Measurements from ENCODE around the gene BIVM. TPM values are rescaled to one million over a fixed set of nuclear protein-coding genes. Genes with fewer than 3 reads are reported as not detected.

Gene BIVM
- total RNA-seq, 1 donor from 2014 or later, result 56.8 TPM

DNA sequence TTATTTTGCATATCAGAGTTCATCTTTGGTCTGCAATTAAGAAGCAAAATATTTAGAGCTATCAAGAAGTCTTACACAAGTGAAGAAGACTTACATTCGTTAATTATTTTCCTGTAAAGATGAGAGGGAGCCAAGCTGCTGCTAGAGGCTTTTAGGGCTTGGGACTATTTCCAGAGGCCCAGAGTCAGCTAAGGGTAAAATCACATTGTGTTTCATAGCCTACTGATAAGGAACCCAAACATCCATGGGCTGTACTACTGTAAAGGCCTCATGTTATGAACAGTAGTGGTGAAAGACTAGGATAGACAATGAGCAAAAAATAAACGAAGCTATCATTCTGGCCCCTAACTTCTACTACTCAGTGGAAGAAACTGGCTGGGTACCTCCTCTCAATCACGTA is 14.4 kb upstream of the BIVM start:
- no peak for DNase-seq (ENCODE audit: low read depth)

DNA sequence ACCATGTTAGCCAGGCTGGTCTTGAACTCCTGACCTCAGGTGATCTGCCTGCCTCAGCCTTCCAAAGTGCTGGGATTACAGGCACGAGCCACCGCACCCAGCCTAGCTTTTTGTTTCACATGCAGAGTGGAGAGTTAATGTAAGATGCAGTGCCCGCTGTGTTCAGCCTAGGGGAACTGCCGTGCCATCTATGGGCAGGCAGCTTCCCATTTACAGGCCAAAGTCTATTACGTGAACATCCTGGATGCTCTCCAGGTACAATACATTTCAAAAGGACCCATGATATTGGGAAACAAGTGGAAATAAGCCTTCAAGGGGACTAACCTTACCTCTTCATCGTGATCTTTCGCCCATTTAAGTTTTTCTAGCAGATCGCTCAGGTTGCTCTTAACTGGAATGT is 10.2 kb upstream of the BIVM start:
- no peak for DNase-seq (ENCODE audit: low read depth)

DNA sequence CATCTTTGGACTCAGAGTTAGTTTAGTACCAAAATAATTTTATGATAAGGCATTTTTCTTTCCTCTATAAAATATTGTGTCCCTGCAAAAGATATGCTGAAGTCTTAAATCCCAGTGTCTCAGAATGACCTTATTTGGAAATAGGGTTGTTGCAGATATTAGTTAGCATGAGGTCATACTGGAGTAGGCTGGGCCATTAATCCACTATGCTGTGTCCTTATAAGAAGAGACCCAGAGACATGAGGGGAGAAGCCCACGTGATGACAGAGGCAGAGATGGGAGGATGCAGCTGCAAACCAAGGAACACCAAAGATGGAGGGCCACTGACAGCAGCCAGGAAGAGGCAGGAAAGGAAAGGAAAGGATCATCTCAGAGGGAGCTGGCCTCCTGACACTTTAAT is 6.5 kb upstream of the BIVM start:
- no peak for DNase-seq (ENCODE audit: low read depth)

DNA sequence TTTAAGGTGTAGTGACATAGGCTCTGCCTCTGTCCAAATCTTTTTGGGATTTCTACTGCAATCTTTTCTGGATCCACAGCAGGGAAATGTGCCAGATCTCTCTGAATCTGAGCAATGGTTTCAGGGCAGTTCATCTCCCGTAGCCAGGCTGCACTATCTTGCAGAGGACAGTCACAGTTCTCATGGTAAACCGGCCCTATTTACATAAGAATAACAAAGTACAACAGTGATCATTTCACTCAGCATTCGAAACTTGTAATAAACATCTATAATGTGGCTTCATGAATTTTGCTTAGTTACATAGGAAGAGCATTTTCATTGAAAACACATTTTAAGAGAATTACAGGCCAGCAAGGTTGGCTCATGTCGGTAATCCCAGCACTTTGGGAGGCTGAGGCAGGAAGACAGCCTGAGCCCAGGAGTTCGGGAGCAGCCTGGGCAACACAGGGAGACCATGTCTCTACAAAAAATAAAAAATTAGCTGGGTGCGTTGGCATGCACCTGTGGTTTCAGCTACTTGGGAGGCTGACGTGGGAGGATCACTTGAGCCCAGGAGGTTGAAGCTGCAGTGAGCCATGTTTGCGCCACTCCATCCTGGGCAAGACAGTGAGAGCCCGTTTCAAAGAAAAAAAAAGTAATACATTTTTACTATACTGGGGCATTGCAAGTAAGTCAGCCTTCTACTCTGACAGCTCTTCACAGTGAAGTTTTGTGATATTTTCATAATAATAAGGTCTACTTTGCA is 5.1 kb upstream of the BIVM start:
- DNase-seq (ENCODE audit: low read depth), result no peak

DNA sequence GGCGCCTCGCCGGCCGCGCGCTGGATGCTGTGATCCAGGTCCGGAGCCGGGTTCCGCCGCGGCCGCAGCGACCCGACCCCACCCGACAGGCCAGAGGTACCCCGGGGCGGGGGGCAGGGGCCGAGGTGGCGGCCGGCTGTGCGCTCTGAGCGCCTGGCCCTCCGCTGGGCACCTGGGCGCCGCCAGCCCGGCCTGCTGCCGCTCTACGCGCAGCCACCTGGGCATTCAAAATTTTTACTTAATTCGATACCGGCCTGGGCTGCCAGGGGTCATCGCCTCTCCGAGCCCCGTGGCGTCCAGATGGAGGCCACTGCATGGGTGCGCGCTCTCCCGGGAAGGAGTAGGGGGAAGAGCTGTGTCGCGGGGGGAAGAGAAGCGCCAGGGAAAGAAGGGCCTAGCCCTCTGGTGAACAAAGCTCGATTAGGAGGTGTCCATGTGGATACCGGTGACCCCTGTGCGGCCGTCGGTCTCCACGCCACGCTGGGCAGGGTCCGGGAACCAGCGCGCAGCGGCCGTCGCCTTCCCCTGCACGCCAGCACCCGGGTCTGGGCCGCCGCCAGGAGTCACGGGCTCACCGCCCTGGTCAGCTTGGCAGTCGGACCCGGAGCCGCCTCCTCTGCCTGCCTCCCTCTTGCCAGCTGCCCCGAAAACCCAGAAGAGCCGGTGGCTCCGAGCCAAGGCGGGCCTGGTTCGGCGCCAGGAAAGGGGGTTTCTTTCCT is 666 bp downstream of the BIVM start:
- no peak for DNase-seq (ENCODE audit: low read depth)

DNA sequence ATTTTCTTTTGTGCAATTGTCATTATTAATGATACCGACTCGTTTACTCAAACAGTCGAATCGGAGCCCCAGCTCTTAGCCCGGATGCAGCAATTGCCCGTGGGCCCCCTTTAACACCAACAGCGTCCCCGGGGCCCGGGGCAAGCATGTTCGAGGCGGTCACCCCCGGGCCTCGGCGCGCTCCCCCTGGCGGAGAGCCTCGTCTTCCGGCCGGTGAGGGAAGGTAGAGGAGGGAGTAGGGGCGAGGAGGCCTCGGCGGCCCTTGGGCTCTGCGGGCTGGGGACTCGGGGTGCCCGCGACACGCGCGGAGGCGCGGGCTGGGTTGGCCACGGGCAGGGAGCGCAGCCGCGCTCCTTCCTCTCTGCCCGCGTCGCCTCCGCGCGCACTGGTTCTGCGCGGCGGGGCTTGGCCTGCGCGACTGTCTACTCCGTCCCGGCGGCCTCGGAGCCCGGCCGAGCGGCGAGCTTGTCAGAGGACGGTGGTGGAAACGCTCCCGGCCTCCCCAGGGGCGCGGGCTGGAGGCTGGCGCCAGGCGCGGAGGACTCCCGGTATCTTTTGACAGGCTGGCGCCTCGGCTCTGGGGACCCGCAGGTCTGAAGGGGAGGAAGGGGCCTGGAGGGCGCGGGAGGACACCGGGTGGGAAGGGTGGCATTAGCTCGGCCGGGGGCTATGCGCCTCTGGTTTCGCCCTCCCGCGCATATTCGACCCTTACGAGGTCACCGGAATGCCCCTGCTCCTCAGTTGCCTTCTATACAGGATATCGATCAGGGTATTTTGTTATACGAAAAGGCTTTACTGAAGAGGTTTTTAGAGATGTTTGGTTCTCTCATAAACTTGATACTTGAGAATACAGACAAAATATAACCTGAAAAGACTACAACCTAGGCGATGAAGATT is 1.5 kb downstream of the BIVM start:
- no peak for DNase-seq (ENCODE audit: low read depth)

DNA sequence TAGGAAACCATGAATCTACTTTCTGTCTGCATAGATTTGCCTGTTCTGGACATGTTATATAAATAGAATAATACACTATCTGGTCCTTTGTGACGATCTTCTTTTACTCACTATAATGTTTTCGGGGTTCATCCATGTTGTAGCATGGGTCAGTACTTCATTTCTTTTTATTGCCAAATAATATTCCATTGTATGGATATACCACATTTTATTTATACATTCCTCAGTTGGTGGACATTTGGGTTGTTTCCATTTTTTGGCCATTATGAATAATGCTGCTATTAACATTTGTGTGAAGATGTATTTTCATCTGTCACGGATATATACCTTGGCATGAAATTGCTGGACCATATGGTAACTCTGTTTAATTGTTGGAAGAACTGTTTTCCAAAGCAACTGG is 6.8 kb downstream of the BIVM start:
- DNase-seq (ENCODE audit: low read depth), result no peak

DNA sequence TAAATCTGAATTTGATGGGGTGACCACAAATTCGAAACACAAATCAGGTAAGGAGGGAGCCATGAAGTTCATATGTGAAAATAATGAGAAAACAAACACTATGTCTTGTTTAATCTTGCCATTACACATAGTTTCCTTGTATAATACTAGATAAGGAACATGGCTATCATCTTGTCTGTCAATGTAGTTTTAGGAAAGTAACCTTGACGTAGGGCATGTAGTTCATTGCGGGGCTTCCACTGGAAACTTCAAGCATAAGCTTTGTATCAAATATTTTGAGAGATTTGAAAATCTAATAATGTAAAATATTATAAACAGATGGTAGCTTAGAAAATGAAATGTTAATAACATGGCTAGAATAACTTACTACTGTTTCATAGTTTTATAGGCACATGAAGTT is 8.8 kb downstream of the BIVM start:
- no peak for DNase-seq (ENCODE audit: low read depth)

DNA sequence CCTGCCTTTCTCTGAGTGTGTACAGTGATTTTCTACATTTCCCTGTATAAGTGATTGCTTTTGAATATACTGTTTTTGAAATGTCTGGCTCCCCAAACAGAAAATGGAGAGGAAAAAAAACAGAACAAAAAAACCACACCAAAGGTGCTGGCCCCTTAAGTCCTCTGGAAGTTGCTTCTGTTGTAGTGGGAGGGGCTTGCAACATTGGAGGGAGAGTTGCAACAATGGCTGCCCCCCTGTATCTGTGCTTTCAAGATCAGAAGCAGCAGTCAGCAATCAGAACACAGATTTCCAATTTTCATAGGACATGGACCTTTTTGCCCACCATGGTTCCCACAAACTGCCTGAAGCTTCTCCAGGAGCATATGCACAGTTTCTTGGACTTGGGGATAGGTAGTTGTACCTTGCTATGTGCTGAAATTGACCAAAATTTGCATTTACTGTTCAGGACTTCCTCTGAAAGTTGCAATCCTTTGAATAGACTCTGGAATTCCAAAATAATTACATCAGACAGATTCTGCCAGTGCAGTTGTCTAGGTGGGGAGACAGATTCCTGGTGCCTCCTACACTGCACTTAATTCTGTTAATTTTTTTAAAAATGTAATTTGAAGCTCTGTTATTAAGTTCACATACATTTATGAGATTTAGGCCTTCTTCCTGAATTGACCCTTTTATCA is 13.8 kb downstream of the BIVM start:
- peak; percentile 41 for DNase-seq (ENCODE audit: low read depth)

DNA sequence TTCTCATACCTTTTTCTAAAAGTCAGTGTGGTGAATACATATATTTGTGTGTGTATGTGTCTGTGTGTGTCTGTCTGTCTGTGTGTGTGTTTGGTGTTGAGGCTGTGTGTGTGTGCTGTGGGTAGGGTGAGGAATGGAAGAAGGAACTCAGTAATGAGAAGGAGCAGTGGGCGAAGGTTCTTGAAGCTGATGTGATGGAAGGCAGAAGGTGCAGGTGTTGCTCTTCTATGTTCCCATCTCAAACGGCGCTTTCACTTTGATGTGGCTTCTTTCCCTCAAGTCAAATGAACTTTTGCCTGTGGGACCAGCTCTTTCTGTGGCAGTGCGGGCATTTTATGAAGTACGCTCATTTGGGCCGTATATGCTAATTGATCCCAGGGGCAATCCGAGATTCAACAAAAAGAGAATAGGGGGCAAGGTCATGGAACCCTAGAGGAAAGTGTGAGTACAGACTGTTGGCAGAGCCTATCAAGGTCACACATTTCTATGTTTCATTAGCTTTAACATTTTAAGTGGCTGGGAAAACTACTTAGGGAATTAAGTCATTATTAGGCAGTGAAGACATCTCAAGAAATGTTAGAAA is 15.2 kb downstream of the BIVM start:
- no peak for DNase-seq (ENCODE audit: low read depth)

DNA sequence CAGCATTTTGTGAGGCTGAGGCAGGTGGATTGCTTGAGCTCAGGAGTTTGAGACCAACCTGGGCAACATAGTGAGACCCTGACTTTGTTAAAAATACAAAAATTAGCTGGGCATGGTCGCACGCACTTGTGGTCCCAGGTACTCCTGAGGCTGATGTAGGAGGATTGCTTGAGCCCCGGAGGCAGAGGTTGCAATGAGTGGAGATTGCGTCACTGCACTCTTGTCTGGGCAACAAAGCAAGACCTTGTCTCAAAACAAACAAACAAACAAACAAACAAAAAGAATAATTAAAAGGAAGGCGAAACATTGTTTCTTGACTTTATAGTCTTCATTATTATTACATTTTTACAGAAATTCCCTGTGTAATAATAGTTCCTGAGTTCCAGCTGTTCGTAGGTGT is 15.9 kb downstream of the BIVM start:
- DNase-seq (ENCODE audit: low read depth), result no peak

DNA sequence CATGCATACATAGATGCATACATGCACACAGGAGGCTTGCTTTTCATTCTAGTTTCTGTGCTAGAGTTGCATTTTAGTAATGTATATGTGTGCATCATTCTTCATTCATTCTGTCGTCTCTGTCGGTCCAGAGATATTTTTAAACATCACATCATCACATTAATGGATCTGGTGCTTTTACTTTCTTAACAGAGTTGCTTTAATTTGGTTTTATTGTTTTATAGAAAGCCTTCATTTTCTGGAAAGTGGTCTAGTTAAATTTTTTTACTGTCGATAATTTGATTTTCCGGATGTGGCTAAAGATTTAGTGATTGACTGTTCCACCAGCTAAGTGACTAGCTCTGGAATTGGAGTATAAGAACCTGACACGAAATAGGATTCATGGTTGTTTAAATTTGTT is 16.9 kb downstream of the BIVM start:
- no peak for DNase-seq (ENCODE audit: low read depth)

DNA sequence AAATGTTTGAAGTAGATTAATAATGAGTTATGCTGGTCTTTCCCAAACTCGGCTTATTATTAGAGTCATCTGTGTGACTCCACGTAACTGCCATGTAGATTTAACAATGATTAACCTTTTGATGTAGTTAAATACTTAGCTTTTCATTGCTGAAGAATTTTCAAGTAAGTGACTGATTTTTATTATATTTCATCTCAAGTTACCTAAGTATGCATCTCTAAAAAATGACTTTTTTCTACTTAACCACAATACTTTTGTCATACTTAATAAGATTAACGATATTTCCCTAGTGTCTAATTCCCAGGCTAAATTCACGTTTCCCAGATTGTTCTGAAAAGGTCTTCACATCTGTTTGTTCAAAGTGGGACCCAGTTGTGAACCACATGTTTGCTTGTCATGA is 17.8 kb downstream of the BIVM start:
- DNase-seq (ENCODE audit: low read depth), result peak; percentile 89

DNA sequence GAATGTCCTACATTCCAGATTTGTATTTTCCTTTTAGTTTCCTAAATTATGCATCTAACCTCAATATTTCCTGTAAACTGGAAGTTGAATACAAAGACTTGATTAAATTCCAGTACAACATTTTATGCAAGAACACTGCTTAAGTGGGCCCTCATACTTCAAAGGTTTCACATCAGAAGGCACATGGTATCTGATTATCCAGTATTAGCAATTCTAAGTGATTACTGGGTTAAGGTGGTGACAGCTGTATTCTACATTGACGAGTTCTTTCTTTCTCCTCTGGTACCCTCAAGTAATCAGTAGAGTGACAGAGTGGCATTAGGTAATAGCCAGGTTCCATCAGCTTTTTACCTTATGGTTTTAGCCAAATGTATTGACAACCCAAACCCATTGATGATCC is 18.3 kb downstream of the BIVM start:
- DNase-seq (ENCODE audit: low read depth), result peak; percentile 84

DNA sequence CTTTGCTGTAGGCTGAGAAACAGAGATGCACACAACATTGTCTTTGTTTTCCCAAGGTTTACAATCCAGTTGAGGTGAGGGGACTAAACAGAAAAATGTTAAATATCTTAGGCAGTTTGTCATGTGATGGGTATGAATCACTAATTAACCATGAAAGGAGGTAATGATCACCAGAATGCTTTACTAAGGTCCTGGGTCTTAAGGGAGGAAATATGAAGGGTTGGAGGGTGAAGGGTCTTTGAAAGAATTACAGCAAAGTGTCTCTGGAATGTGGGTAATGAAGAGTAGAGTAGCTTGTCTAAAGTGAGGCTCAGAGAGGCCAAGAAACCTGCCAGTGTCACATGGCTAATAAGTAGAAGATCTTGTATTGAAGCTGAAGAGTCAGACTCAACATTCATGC is 19.0 kb downstream of the BIVM start:
- peak; percentile 99 for DNase-seq (ENCODE audit: low read depth)

DNA sequence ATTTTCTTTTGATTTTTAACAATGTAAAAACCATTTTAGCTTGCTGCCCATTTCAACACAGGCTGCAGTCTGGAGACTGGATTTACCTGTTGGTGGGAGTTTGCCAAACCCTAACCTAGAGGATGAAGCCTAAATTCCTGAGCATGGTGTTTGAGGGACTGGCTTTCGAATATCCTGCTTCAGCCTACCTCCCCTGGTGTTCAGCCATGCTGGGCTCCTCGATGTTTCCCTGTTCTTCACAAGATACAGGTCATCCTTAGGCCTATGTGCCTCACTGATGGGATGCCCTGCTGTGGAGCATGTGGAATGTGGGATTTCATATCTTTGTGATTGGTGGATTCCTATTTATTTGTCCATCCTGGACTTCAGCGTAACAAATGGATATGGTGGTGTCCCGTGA is 26.5 kb downstream of the BIVM start:
- no peak for DNase-seq (ENCODE audit: low read depth)

DNA sequence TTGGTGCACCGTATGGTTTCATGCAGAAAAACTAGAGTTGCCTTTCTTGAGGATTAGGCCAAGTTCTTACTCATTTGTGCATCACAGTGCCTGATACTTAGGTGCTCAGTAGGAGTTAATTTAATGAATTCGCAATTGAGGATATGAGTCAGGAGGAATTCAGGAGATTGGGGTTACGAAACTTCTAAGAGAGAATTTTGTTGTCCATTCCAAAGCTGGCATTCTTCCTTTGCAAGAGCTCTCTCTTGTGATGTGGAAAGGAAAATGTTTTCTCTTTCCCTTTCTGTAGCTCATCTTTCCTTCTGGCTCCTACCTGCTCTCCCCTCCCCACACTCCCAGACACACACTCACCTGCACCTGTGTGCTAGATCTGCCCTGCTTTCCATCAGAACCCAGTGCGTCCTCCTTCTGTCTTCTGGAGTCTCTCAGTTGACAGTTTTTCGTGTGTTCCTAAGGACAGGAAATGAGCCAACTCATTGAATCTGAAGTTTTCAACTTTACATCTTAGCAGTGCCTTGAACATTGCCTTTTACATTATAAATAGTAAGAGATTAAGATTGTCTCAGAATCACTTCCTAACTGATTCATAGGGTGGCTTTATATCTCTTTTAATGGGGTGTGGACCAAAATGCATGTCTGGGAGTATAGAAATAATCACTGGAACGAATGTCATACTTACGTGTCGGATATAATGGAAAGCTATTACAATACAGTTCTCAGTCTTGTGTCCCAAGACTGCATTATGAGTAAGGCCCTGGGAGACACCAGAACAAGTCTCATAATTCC is 27.2 kb downstream of the BIVM start:
- DNase-seq (ENCODE audit: low read depth), result peak; percentile 99

DNA sequence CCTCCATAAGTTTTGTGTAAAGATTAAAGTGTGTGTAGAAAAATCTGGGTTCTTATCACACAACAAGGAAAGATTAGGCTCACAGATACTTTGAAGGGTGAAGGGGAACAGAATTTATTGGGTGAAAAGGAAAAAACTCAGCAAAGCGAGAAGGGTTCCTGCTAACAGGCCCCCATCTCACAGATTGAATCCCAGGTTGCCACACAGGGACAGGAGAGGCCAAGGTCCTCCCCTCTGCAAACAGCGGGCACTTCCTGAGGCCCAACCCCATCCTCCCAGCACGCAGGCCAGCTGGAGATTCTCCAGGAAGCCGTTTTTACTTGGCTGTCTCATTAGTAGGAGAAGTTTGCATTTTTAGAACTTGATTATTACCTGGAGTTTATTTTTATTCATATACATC is 31.7 kb downstream of the BIVM start:
- DNase-seq (ENCODE audit: low read depth), result no peak

DNA sequence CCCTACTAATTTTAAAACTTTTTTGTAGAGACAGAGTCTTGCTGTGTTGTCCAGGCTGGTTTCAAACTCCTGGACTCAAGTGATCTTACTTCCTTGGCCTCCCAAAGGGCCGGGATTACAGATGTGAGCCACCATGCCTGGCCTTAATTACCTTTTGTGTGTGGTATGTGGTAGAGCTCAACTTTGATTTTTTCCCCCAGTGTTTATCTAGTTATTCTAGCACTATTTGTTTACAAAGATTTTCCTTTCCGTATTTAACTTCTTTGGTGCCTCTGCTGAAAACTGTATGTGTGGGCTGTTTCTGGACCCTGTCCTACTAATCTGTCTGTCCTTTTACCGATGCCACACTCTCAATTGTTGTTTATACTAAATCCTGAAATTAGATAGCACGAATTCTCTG is 37.6 kb downstream of the BIVM start:
- DNase-seq (ENCODE audit: low read depth), result no peak

DNA sequence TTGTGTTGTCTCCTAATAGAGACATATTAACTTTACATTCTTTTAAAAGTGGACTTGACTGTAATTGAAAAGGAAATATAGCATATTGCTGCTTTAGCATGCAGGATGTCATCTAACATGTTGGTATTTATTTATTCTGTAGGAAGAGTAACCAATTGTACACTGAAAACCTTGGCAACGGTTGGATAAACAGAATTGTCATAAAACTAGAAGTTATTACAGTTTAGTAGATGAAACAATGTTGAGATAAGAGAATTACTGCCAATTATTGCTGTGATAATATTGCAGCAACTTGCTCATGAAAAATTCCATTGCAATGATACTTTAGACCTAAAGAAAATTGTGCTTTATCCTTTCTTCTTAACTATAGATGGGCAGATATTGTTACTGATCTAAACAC is 39.4 kb downstream of the BIVM start:
- no peak for DNase-seq (ENCODE audit: low read depth)

DNA sequence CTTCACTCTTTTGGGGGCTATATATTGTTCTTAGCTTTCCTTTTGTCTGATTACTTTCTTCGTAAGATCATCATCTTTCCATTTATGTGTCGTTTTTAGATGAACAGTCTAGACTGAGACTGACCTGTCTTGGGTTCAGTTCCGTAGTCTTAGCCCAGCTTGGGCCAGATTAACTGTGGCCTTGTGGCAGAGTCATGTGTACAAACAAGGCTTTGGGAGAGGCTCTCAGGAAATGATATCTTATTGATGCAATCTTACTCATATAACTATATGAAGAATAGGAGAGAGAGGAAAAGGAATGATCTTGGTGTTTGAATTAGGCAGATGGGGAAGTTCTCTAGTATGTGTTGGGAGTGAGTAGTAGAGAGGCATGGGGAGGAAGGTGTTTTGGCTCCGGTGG is 40.1 kb downstream of the BIVM start:
- DNase-seq (ENCODE audit: low read depth), result no peak

Measured in renal cortical epithelial cell (primary cell).